Fibroblast of pulmonary artery (primary cell): ENCODE measurements around the gene SLC9A8.

ENCODE experiments used
- DNase-seq: peaks from one replicate; pipeline ENCODE4 v3.0.0-alpha.2; 2010; ENCODE audit warnings: low read depth
- H3K4me3 ChIP-seq: replicated peaks from 2 replicates; pipeline ENCODE4 v1.5.1; 2011; ENCODE audit warnings: low read depth, mild to moderate bottlenecking, control low read depth, low read length, moderate library complexity
- TF ChIP-seq, protein P1 (sequence below): IDR thresholded peaks from 2 replicates; pipeline ENCODE4 v1.5.1; 2011; ENCODE audit warnings: mild to moderate bottlenecking, control low read depth, low read length, inconsistent platforms; ENCODE audit errors: missing control alignments

Gene SLC9A8

DNA sequence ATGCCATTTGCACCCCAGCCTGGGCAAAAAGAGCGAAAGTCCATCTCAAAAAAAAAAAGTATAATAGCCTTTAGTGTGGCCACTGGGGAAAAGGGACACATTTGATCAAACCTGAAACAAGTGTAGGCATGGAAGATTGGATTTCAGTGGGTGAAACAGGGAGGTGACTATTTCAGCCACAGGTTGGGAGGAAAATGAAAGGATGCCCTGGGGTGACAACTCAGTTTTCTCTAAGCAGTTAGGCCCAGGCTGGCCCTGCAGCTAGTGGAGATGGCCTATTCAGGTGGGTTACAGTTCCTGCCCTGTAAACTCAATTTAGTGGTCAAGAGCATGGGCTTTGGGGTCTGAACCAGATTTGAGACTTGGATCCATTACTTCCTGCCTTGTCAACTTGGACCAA is 66.3 kb downstream of the SLC9A8 start:
- H3K4me3 ChIP-seq, result no peak overlapping the region
- no peak for DNase-seq

GRCh38 chr20:49880177-49880576 is 67.5 kb downstream of the SLC9A8 start:
- H3K4me3 ChIP-seq, result no peak overlapping the region
- peak; percentile 24 for DNase-seq
- TF ChIP-seq, protein P1, sequence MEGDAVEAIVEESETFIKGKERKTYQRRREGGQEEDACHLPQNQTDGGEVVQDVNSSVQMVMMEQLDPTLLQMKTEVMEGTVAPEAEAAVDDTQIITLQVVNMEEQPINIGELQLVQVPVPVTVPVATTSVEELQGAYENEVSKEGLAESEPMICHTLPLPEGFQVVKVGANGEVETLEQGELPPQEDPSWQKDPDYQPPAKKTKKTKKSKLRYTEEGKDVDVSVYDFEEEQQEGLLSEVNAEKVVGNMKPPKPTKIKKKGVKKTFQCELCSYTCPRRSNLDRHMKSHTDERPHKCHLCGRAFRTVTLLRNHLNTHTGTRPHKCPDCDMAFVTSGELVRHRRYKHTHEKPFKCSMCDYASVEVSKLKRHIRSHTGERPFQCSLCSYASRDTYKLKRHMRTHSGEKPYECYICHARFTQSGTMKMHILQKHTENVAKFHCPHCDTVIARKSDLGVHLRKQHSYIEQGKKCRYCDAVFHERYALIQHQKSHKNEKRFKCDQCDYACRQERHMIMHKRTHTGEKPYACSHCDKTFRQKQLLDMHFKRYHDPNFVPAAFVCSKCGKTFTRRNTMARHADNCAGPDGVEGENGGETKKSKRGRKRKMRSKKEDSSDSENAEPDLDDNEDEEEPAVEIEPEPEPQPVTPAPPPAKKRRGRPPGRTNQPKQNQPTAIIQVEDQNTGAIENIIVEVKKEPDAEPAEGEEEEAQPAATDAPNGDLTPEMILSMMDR, result no peak

More for the DNA sequence above, 66.3 kb downstream of the SLC9A8 start:
- TF ChIP-seq, protein P1, result no peak

- TF ChIP-seq, protein P1, result no peak
- no peak overlapping the region for H3K4me3 ChIP-seq
- no peak for DNase-seq
Measured at GRCh38 chr20:49880724-49881445, 68.3 kb downstream of the SLC9A8 start.

- TF ChIP-seq, protein P1, result no peak
- DNase-seq, result no peak
- H3K4me3 ChIP-seq, result no peak overlapping the region
Measured at GRCh38 chr20:49882171-49882970, 69.7 kb downstream of the SLC9A8 start.

GRCh38 chr20:49883246-49883802 is 70.7 kb downstream of the SLC9A8 start:
- TF ChIP-seq, protein P1, result no peak
- no peak for DNase-seq
- H3K4me3 ChIP-seq, result no peak overlapping the region

DNA sequence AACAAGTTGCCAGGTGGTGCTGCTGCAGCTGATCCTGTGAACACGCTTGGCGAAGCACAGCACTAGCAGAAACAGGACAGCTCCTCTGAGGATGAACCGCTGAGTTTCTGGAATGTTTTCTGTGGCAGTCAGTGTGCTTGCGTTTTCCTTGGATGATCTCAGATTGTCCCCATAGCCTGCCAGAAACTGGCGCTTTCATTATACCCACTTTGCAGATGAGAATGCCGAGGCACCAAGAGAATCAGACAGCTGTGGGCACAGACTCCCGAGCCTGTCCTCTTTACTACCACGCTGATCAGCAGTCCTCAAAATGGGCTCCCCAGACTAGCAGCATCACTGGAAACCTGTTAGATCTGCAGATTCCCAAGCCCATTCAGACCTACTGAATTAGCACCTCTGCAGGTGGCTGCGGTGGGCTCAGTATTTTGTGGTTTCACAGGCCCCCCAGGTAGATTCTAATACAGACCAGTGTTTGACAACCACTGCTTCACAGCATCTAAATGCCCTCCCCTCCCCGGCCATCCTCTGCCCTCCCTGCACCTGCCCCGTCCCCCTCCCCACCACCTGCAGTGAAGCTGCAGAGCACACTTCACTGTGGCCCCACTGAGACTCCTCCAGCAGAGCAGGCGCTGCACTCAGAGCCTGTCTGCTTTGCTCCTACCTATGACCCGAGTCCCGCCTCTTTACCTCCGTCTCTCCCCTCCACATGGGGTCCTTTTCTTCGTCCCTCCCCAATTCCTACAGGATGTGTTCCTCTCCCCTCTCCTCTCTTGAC is 73.1 kb downstream of the SLC9A8 start:
- no peak for DNase-seq
- no peak overlapping the region for H3K4me3 ChIP-seq
- TF ChIP-seq, protein P1, result no peak
